Hypothalamus (tissue), 51 donors: ENCODE measurements around the gene TNFAIP8.
A peak's percentile ranks its signal among the peaks of the same experiment; 100 is the strongest.

ENCODE experiments used
- DNase-seq, 51 donors: peaks; one replicate each; lab custom pipeline; 2025; lab: John Stamatoyannopoulos, UW

TNFAIP8 gene

DNA sequence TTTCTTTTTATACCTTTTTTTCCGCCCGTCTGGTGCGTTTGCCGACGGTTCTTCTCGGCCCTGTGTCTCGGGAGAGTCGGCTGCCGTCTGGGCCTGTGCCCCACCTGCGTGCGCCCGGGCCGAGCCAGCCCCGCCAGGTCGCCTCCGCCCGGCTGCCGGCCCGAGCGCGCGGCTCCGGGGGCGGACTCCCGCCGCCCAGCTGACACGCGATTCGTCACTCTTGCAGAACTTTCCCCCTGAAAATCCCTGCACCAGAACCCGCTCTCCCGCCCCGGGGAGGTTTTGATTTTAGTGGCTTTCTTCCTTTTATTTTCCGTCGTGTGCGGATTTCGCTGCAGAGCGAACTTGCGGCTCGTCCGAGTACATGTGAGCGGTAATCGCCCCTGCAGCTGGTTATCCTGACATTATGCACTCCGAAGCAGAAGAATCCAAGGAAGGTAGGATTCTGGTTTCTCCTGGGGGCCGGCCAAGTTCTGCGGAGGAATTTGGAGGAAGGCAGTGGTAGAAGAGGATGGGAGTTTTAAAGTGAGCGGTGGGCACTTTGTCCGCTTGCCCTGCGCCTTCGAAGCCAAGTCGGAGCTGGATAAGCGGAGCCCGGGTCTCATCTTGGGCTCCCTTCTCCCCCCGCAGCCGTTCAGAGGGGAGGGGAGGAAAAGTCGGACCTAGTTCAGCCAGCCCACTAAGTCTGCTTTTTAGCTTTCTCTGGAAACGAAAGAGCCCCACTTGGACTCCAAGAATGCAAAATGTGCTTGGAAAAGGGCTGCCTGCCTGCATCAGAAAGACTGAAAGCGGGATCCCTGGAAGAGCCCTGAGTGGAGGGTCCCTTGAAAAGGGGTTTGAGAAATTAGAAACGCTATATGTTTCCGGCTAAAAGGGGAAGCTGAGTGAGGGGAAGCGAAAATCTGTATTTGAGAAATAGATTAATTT lies at the start of gene TNFAIP8:
Gene TNFAIP8 (plus strand): TSS at position 335 of the 927 bp plus-strand sequence. CDS start 72 bp downstream, at position 407.
- peak in 26 of 51 donors; percentile 2 to 53 (median 16) for DNase-seq

GRCh38 chr5:119307170-119307569 lies 48.6 kb upstream of the TNFAIP8 start:
- DNase-seq: no peak

DNA sequence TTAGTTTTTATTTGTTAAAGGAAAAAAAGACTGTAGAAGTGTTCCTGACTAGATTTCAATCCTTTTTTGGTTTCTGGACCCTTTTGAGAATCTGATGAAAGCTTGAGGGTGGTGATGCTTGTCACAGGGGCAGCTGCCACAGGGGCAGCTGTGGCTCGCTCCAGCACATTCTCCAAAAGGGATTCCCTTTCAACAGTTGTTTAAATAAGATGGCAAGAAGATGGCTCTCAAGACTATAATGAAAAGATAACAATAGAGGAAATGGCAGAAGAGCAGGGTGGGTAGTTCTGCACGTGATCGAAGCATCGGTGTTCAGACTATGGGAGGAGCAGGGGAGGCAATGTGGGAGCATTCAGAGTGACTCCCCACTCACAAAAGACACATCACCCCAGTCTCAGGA lies 46.5 kb upstream of the TNFAIP8 start:
- DNase-seq: no peak

- DNase-seq: no peak
Measured at GRCh38 chr5:119311688-119312087, 44.1 kb upstream of the TNFAIP8 start.

GRCh38 chr5:119312403-119312802 lies 43.4 kb upstream of the TNFAIP8 start:
- DNase-seq: no peak

- no peak for DNase-seq
Measured at GRCh38 chr5:119313197-119313596, 42.6 kb upstream of the TNFAIP8 start.

DNA sequence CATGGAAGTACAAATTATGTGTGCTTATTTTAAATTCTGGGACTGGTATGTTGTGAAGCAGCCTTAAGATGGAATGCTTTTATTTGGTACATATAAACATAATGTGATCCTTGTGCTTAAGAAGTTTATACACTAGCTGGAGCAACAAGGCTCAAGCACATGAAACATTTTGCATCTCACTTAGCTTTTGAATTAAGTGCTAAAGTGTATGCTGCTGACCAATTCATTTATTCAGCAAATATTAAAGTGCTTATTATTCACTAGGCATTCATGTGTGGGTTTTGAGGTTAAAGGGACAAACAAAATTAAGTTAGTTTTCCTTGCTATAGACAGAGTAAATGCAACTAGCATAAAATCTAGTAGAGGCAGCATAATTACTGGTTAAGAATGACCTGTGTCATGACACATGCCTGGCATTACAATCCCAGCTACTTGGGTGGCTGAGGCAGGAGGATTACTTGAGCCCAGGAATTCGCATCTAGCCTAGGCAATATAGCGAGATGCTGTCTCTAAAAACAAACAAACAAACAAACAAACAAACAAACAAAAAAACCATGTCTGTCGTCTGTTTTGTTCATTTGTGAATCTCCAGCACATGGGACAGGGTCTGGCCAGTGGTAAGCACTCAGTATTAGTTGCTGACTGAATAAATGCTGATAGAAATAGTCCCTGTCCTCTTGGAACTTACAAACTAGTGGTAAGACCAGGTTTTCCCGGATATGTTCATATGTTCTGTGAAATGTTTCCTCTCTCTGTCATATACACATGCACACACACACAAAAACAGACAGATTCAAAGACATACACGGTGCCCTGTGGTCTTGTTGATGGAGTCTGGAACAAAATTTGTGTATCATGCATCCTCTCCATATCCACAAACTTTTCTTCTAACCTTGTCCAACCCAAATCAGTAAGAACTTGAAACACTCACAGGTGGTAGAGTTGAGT lies 41.9 kb upstream of the TNFAIP8 start:
- no peak for DNase-seq

DNA sequence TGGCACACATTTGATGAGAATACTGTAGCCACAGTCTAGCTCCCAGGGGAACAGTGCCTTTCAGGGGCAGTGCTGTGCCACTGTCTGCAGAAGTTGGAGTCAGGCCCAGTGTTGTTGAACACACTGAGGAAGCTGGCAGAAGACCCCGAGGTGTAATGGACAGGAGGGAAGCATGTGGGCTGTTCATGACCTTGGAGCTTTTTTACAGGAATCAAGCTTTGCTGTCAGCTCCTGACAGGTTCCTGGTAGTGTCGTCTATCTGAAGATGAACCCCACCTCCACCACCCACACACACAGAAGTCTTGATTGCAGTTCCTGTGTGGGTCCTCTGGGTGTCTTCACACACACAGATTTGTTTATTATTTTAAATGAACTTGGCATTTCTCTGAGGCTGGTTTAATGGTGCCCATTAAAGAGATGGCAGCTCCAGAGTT lies 40.3 kb upstream of the TNFAIP8 start:
- DNase-seq: peak in 6 of 51 donors; percentile 1 to 37 (median 4)

DNA sequence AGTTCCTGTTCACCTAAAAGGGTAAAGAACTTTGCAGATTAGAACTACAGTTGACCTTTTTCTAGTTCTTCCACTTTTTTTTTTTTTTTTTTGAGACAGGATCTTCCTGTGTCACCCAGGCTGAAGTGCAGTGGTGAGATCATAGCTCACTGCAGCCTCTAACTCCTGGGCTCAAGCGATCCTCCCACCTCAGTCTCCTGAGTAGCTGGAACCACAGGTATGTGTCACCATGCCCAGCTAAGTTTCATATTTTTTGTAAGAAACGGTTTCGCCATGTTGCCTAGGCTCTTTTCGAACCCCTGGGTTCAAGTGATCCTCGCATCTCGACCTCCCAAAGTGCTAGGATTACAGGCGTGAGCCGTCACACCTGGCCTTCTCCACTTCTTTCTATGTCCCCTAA lies 39.7 kb upstream of the TNFAIP8 start:
- DNase-seq: no peak

DNA sequence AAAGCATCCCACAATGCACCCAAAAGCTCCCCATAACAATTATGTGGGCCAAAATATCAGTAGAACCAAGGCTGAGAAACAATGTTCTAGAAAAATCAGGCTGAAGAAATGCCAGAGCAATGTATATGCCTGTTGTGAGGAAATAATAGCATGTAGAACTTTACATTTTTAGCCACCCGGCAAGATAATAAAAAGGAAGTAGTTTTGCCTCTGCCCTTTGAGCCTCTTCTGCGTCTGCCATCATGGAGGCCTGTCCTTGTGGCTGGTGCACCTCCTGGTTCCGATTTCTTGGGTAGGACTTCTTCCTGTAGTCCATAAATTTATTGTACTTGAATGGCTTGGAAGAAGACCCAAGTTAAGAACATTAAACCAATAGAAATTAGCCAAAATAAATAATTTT lies 38.9 kb upstream of the TNFAIP8 start:
- DNase-seq: no peak

- no peak for DNase-seq
Measured at GRCh38 chr5:119318256-119318894, 37.4 kb upstream of the TNFAIP8 start.

- DNase-seq: no peak
Measured at GRCh38 chr5:119319401-119319800, 36.4 kb upstream of the TNFAIP8 start.

DNA sequence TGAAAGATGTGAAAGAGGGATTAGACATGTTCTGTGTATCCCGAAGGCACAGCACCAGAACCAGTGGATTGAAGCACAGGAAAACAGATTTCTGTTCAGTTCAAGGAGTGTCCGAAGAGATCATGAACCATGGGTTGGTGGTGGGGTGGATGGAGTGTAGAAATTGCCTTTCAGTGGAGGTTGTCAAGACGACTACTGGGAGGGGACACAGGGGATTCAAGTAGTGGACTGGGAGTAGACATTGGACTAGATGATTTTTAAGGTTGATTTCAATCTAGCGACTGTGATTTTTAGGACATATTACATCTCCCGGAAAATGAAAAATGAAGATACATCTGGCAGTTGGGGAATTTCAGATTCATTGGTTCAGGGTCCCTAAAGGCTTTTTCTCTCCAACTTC lies 35.9 kb upstream of the TNFAIP8 start:
- DNase-seq: no peak

DNA sequence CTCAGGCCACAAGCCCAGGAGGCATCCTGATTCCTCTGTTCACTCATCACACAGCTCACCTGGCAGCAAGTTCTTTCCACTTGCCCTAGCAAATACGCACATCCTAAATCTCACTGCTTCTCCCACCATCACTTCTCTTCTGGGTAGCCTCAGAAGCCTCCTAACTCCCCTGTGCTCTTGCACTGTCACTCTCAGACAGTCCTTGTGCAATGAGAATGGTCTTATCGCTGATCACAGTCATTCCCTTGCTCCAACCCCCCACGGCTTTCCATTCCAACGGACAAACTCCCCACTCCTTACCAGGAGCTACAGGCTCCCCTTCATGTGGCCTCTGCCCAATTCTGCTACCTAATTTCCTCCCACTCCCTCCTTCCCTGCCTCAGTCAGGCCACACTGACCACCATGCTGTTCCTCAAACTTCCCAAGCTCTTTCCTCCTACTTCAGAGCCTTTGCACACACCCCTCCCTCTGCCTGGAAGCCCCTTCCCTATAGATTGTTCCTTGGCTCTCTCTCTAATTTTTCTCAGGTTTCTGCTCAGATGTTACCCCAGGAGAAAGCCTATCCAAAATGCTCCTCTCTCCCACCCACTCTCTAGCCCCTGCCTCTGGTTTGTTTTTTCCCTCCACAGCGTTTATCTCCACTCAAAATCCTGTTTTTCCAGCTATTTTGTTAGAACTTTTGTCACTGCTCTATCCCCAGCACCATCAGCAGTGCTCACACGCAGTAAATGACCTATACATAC lies 34.1 kb upstream of the TNFAIP8 start:
- no peak for DNase-seq

- DNase-seq: no peak
Measured at GRCh38 chr5:119322312-119322947, 33.4 kb upstream of the TNFAIP8 start.

DNA sequence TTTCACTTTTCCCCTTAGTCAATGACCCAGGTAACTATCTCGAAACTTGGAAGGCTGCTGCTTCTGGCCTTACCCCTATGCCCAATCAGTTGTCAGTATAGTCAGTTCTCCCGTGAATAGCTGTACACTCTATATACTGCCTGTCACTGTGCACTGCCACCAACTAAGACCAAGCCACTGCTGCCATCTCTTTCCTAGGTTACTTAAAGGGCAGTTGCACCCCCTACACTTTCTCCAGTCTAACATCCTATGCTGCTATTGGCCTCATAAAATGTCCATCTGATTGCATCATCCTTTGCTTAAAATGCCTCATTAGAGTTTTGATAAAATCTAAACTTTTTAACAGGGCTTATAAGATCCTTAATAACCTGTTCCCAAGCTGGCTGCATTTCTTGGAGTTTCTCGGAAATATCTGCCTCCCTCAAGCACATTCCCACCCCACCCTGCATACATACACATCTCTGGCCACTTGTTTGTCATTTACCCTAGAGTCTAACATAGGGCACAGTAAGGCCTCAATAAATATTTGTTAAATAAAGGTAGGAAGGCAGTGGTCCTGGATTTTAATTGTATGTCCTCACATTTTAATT lies 32.8 kb upstream of the TNFAIP8 start:
- no peak for DNase-seq

GRCh38 chr5:119323601-119324000 lies 32.2 kb upstream of the TNFAIP8 start:
- DNase-seq: no peak

- DNase-seq: no peak
Measured at GRCh38 chr5:119324842-119325241, 31.0 kb upstream of the TNFAIP8 start.

GRCh38 chr5:119327018-119327417 lies 28.8 kb upstream of the TNFAIP8 start:
- DNase-seq: peak in 1 of 51 donors; percentile 48
